Measurements from ENCODE around the gene FAAP100.
"Not testable (repeated sequence)": the region's sequence is repeated elsewhere in the genome, so short reads cannot be mapped to it uniquely, and the experiment has no call there.

Gene FAAP100

GRCh38 chr17:81552244-81553017 lies at the start of gene FAAP100:
FAAP100 (minus strand) TSS chr17:81552353; CDS start chr17:81552330, 23 bp downstream.
- DNase-seq: peak in 51 of 56 donors; percentile 13 to 88 (median 61)

- peak in 6 of 56 donors; percentile 1 to 43 (median 19) for DNase-seq
Measured at GRCh38 chr17:81601525-81602120, 49.5 kb upstream of the FAAP100 start.

- no peak for DNase-seq
Measured at GRCh38 chr17:81599719-81600486, 47.8 kb upstream of the FAAP100 start.

GRCh38 chr17:81593105-81593871 lies 41.1 kb upstream of the FAAP100 start:
- DNase-seq: no peak

- DNase-seq: no peak
Measured at GRCh38 chr17:81591971-81592370, 39.8 kb upstream of the FAAP100 start.

GRCh38 chr17:81590121-81590520 lies 38.0 kb upstream of the FAAP100 start:
- DNase-seq: no peak

- no peak for DNase-seq
Measured at GRCh38 chr17:81589612-81590011, 37.5 kb upstream of the FAAP100 start.

- no peak for DNase-seq
Measured at GRCh38 chr17:81586096-81586495, 33.9 kb upstream of the FAAP100 start.

- not testable (repeated sequence) for DNase-seq
Measured at GRCh38 chr17:81584771-81585170, 32.6 kb upstream of the FAAP100 start.

GRCh38 chr17:81583589-81584342 lies 31.6 kb upstream of the FAAP100 start:
- DNase-seq: no peak

- DNase-seq: peak in 1 of 56 donors; percentile 18
Measured at GRCh38 chr17:81582749-81583148, 30.6 kb upstream of the FAAP100 start.

- DNase-seq: no peak
Measured at GRCh38 chr17:81582341-81582740, 30.2 kb upstream of the FAAP100 start.

- no peak for DNase-seq
Measured at GRCh38 chr17:81581758-81582157, 29.6 kb upstream of the FAAP100 start.

- DNase-seq: no peak
Measured at GRCh38 chr17:81580481-81580880, 28.3 kb upstream of the FAAP100 start.

GRCh38 chr17:81579821-81580321 lies 27.7 kb upstream of the FAAP100 start:
- DNase-seq: no peak

- no peak for DNase-seq
Measured at GRCh38 chr17:81579298-81579697, 27.1 kb upstream of the FAAP100 start.

- no peak for DNase-seq
Measured at GRCh38 chr17:81578561-81579225, 26.5 kb upstream of the FAAP100 start.

GRCh38 chr17:81578038-81578441 lies 25.9 kb upstream of the FAAP100 start:
- DNase-seq: no peak

- DNase-seq: no peak
Measured at GRCh38 chr17:81577278-81578000, 25.3 kb upstream of the FAAP100 start.
